NCI-H2029 (cell line): Measurements from ENCODE around the gene SRSF10.
"Not testable (repeated sequence)": the region's sequence is repeated elsewhere in the genome, so short reads cannot be mapped to it uniquely, and the experiment has no call there.

Experiments used
- DNase-seq: peaks from one replicate; lab custom pipeline; 2025; lab: John Stamatoyannopoulos, UW

SRSF10 gene

DNA sequence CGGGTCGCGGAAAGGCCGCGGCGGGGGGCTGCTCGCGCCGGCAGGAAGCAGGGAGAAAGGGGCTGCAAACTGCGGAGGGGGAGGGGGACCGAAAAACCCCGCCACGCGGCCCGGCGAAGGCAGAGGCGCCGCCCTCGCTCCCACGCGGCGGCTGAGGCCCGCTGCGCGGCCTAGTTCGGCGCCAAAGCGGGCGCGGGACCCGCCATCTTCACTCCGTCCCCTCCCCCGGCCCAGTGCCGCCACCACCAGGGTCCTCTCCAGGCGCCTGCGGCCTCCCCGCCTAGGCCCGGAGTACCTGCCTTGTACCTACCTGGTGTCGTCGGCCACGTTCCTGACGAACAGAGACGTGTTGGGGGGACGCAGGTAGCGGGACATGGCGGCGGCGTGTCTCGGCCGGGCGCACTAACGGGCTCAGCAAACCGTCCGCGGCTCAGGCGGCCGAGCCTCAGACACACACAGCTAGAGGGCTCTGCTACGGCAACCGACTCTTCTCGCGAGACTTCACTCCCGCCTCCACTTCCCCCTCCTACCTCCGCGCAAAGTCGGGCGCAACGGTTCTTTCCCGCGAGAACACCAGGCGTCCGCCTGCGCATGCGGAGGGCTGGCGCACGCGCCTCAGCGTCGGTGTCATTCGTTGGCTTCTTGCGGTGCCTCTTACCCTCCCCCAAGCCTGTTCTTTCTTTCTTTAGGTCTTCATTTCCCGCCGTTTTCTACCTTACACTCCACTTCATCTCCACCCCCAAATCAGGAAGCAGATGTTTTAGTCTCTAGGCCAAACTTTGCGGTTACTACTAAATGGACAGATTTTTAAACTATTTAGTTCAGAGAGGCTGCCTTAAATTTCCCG, at the start of gene SRSF10:
Gene SRSF10 (minus strand): TSS at position 447 of the 847 bp plus-strand sequence. CDS start 72 bp downstream, at position 375.
- DNase-seq, result peak; percentile 97

DNA sequence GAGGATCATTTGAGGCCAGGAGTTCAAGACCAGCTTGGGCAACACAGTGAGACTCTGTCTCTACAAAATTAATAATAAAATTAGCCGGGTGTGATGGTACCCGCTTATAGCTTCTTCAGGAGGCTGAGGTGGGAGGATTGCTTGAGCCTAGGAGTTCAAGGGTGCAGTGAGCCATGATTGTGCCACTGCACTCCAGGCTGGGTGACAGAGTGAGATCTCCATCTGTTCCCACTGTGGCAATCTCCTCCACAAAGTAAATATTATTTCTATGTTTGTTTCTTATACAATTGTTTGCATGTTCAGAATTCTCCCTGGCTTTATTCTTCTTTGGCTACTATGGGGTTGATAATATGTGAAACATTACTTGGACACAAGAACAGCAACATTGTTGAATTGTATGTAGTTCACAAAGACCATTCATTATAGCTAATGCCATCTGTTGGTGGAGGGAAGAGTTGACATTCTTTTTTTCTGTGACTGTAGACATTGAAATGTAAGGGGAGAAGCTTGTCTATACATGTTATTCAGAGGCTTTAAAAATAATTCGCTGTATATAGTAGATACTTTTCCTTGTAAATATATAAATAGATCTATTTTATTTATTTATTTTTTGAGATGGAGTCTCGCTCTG, 47.8 kb upstream of the SRSF10 start:
- DNase-seq, result peak; percentile 15

DNA sequence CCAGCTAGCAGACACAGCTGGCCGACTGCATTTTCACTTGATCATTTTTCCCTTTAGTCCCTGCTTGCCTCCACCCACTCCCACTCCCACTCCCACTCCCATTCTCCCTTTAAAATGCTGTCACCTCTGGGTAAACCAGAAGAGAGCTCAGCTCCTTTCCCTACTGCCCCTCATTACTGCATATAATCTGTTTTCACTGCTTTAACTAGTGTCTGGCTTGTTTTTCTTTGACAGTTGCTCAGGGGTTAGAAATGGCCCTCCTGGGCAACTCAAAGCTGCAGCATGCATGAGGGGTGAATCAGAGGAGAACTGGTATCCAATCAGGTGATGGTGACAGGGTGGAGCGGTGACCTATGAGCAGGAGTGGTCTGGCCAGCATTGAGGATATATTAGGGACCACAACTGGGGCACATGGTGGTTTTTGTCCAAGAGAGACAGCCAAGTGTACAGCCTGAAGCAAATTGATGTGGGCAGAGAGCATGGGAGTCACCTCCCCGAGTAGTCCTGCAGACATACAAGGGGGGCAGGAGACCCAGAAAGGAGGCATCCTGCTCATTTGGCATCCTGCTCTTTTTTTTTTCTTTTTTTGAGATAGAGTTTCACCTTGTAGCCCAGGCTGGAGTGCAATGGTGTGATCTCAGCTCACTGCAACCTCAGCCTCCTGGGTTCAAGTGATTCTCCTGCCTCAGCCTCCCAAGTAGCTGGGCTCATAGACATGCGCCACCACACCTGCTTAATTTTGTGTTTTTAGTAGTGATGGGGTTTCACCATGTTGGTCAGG, 42.6 kb upstream of the SRSF10 start:
- DNase-seq, result no peak

DNA sequence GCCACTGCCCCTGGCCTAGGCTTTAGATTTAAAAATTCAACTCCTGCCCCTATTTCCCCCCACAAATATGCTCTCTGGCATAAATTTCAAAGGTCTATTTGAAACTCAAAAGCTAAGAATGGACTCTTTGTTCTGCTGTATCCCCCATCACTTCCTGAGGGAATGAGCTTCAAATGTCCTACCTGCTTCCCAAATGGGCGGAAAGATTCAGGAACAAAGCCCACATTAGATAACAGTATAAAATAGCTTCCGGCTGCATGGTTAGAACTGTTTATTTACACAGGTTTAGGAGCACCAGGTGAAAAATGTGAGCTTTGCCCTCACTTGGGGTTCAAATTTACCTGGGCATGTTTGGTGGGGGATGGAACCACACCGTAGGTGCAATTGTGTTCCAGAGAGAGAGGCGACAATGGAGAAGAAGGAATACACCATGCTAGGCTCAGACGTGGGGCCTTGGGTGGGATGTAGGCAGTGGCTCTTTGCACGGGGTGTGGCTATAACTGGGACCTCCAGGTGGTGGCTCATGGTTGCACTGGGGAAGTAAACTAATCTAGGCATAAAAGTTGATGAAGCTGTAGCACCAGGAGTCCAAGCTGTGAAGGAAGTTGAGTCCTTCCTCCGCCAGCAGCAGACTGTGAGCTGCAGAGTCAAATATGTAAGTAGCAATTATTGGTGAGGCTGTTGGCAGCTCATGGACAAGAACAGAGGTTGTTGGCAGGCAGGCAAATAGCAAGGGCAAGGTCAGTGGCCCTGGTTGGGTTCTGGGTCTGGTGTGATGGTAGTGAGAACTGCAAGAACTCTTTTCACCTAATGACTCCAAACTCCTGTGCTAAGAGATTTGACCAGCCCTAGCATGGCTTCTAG, 41.5 kb upstream of the SRSF10 start:
- no peak for DNase-seq

DNA sequence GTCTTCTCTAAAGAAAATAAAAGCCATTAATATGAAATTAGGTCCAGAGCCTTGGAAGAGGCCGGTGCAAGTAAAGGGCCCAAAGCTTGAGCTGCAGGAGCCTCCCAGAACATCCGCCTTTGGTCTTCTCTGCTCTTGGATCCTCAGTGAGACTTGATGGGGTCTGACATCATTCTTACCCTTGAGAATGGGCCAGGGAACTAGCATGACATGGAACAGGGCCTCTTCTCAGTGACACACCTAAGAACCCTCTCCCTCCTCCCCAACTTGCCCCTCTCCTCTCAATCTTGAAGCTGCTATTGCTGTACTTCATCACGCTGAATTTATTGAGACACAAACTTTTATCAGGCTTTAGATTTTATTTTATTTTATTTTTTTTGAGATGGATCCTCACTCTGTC, 40.3 kb upstream of the SRSF10 start:
- no peak for DNase-seq

DNA sequence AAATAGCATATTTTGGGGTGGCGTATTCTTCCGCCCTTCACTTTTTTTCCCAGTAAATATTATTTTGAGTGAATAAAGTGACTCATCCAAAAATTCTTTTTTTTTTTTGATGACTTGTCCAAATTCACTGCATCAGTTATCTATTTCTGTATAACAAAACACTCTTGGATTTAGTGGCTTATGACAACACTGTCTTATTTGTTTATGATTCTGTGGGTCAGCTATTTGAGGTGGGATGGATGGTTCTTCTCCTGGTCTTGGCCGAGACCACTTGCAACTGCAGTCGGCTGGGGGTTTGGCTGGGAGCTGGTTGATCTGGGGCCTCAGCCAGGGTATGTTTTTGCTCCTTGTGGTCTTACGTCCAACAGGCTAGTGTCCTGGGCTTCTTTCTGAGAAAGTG, 39.9 kb upstream of the SRSF10 start:
- no peak for DNase-seq

DNA sequence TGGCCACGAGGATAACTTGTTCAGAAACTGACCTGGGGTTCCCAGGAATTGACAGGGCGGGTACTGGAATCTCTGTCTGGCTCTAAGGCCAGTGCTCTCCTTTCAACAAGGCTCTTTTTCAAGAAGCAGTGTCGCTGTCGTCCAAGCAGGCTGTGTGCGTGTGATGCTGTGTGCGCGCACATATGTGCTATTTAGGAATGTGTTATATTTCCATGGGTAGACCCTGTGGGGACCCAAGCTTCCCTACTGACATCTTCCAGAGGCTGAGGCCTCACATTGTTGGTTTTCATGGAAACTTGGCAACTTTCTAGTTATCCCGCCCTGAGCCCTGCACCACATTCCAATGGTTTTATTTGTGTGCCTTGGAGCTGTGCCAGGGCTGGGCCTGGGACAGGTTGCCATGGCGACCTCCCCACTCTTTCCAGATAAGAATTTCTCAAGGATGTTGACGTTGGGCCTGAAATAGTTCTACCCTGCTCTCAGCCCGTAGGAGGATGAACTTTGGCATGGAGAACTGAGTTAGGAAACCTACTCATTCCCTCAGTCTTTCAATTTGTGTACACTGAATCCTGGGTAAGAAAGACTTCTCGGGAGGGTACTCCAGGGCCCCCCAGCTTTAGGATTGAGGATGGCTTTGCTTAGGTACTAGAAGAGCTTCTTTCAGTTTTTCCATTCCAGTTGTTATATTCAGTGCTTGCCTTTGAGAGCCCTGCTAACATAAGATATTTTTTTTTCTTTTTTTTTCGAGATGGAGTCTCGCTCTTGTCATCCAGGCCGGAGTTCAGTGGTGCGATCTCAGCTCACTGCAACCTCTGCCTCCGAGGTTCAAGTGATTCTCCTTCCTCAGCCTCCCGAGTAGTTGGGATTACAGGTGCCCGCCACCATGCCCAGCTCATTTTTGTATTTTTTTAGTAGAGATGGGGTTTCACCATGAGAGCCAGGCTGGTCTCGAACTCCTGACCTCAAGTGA, 38.8 kb upstream of the SRSF10 start:
- DNase-seq, result peak; percentile 61

DNA sequence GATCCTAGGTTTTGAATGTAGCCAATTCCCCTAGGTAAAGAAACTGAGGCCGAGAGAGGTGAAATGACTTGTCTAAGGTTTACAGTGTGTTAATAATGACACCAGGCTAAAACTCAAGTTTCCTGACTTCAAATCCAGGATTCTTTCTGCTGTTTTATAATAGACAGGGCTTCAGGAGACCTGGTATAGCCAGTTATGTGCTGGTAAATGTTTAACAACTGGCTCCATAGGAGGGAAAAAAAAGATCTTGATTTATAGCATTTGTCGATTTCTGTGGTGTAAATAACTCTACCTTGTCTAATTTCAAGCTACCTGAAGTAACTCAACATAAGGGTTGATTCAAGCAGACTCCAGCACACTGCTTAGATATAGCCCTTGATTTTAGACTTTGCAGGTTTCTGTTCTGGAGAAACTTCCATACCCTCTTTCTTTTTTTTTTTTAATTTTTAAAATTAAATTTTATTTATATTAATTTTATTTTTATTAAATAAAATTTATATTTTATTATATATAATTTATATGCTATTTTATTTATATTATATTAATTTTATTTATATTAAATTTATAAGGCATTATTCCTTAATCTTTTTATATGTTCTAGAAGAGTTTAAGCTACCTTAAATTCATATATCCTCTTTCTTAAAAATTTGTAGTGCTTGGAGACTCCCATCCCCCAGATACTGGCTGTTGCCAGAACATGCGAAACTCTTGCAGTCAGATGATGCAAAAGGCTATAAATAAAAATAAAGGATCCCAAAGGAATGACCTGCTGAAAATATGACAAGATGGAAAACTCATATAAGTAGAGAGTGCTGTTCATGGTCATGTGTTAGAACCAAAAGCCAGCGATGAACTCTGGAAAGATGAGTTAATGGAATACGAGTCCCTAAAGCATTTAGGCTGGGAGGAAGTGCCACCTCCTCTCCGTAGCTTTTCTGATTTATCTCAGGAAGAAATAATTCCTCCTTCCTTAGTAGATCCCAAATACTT, 35.4 kb upstream of the SRSF10 start:
- no peak for DNase-seq

DNA sequence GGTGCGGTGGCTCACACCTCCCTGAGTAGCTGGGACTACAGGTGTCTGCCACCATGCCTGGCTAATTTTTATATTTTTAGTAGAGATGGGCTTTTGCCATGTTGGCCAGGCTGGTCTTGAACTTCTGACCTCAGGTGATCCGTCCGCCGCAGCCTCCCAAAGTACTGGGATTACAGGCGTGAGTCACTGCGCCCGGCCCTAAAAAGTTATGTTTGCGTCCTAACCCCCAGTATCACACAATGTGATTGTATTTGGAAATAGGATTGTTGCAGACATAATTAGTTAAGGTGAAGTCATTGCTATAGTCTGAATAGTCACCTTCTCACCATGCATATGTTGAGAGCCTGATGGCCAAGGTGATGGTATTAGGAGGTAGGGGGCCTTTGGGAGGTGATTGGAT, 32.8 kb upstream of the SRSF10 start:
- DNase-seq, result not testable (repeated sequence)

DNA sequence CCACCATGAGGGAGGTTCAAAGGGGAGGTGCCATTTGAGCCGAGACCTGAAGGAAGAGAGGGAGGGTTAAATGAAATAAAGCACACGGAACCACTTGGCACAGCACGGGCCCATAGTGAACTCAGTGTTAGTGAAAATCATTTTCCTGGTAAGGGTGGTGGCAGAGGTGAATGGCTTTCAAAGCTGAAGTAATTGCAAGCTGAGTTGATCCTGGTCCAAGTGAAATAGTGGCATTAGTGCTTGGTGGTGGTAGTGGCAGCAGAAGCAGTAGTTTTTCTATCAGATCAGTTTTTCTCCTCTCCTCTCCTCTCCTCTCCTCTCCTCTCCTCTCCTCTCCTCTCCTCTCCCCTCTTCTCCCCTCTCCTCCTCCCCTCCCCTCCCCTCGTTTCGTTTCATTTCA, 30.5 kb upstream of the SRSF10 start:
- no peak for DNase-seq

DNA sequence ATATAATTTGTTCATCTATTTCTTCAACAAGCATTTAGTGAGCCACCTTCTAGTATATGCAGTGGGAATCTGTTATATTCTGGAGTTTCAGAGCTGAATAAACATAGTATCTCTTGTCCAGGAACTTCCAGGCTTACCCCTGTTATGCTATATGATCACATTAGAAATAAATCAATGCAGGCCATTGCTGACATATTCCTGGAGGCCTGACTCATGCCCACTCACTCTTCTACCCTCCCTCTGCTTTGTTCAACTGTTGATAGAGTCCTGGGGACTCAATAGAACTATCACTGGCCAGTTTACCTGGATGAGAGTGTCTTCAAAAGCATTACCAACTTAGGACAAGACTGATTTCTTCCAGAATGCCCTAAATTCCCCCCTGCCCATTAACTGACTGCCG, 29.3 kb upstream of the SRSF10 start:
- no peak for DNase-seq

DNA sequence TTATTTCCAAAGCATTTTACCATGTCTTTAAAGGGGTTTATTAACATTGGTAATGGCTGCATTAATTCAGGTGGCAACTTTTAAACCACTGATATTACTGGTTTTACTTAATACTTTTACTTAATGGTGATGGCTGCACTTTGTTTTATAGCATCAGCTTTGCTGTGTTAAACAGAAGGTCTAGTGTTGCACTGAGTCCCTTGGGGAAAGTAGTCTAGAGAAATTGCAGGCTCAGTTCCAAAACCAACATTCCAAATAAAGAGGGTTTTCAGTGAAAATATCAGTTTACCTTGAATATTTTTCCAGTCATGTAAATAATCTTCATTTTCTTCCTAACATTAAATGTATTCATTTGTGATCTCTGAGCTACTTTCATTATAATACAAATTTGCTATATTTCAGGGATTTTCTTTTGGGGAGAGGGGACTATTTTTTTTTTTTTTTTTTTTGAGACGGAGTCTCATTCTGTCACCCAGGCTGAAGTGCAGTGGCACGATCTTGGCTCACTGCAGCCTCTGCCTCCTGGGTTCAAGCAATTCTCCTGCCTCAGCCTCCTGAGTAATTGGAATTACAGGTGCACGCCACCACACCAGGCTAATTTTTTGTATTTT, 28.6 kb upstream of the SRSF10 start:
- not testable (repeated sequence) for DNase-seq

DNA sequence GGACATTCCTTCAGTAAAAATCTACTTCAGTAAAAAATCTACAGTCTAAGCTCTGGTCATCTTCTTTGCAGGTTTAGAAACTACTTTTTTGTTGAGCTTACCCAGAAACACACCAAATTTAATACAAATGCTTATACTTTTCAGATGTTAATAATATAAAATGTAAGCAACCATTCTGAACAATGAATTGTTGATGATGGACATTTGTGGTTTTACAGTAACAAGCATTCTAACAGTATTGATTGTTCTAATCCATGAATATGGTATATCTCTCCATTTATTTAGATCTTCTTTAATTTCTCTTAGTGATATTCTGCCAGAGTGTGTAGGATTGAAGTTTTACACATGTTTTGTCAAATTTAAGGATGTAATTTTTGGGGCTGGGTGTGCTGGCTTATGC, 27.0 kb upstream of the SRSF10 start:
- DNase-seq, result no peak

DNA sequence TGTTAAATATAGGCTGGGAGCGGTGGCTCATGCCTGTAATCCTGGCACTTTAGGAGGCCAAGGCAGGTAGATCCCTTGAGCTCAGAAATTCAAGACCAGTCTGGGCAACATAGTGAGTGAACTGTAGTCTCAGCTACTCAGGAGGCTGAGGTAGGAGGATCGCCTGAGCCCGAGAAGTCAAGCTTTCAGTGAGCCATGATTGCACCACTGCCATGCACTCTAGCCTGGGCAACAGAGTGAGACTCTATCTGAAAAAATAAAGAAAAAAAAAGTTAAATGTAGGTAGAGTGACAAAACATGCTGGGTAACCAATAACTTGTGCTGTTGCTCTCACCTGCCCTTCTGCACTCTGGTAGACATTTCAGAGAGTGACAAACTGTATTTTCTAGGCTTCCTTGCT, 25.0 kb upstream of the SRSF10 start:
- no peak for DNase-seq

DNA sequence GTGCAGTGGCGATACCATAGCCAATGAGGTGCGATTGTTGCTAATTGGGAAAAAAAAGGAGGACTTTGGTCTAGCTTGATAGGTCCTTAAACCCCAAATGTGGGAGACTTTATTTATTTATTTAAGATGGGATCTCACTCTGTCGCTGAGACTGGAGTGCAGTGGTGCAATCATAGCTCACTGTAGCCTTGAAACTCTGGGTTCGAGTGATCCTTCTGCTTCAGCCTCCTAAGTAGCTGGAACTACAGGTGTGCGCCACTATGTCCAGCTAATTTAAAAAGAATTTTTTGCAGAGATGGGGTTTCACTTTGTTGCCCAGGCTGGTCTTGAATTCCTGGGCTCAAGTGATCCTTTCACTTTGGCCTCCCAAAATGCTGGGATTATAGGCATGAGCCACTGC, 24.0 kb upstream of the SRSF10 start:
- DNase-seq, result no peak

DNA sequence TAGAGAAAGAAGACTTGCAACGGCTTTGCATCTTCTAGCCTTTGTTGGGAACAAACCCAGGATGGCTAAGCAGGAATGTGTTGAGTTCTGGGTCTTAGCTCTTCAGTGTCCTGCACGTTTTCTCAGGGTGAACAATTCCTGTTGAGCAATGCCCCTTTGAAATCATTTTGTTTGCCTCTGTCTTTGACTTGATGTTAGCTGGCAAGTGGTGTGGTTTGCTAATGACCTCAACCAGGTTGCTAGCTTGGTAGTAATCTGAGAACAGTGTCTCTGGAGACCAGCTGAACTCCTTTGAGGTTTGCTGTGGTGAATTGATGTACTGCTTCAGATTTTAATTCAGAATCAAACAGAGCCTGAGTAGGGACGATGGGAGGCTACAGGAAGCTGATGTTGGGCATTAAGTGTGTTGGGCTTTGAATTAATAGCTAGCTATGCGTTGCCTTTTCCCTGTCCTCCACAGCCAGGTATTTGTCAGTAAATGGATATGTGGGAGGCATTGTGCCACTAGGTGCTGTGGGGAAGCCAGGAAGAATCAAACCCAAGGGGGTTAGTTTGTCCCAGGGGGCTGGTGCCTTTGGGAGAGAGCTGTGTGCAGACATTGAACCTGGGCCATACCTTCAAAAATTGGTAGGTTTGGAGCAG, 23.3 kb upstream of the SRSF10 start:
- peak; percentile 34 for DNase-seq

DNA sequence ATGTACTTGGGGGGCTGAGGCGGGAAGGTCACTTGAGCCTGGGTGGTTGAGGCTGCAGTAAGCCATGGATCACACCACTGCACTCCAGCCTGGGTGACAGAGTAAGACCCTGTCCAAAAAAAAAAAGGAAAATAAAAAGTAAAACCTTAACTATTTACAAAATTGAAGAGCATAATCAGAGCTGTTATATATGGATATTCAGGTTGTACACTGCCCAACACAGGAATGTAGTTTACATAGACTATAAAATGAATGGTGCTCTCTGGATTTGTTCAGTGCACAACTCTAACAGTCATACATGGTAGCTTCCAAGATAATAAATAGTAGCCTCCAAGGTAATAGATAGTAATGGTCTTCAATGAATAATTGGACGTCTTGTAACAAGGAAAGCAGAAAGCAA, 22.6 kb upstream of the SRSF10 start:
- no peak for DNase-seq

DNA sequence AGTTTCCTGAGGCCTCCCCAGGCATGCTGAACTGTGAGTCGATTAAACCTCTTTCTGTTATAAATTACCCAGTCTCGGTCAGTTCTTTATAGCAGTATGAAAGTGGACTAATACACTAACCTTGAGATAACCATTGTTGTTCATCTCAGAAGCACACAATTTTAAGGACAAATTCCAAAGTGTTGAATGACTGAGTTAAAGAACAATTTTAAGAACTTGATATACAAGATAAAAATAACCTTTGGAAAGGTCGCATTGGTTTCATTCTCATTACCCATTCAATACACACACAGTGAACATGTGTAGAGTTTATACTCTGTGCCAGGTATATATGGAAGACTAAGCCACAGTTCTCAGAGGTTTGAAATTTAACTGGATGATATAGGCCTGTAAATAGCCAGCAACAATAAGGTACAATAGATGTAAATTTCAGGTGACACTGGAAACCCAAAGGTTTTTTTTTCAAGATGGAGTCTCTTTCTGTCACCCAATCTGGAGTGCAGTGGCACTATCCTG, 19.1 kb upstream of the SRSF10 start:
- no peak for DNase-seq
